HG02973 (cell line): Measurements from ENCODE around the gene RGSL1.

Source experiments
- ATAC-seq: cut with Tn5 transposase; IDR thresholded peaks from one replicate; pipeline ENCODE4 v1.9.1; 2021; ENCODE audit warnings: moderate library complexity; ENCODE audit not compliant: unreplicated experiment

RGSL1 gene

GRCh38 chr1:182587666-182588499 is 137.9 kb downstream of the RGSL1 start:
- no peak for ATAC-seq

- peak; percentile 79 for ATAC-seq
Measured at GRCh38 chr1:182588500-182589396, 138.8 kb downstream of the RGSL1 start, which contains the start of gene RNASEL. TSS of gene RNASEL (minus strand) at chr1:182589256. CDS start at chr1:182586806, 2,450 bp downstream.

- ATAC-seq, result no peak
Measured at GRCh38 chr1:182589520-182589919, 139.6 kb downstream of the RGSL1 start.

GRCh38 chr1:182589931-182590330 is 140.0 kb downstream of the RGSL1 start:
- no peak for ATAC-seq

- ATAC-seq, result no peak
Measured at GRCh38 chr1:182595641-182596240, 145.8 kb downstream of the RGSL1 start.

GRCh38 chr1:182596934-182597333 is 147.0 kb downstream of the RGSL1 start:
- ATAC-seq, result no peak

GRCh38 chr1:182598296-182598695 is 148.3 kb downstream of the RGSL1 start:
- no peak for ATAC-seq

GRCh38 chr1:182599339-182599738 is 149.4 kb downstream of the RGSL1 start:
- no peak for ATAC-seq

- ATAC-seq, result no peak
Measured at GRCh38 chr1:182600036-182600713, 150.2 kb downstream of the RGSL1 start.

GRCh38 chr1:182600745-182601415 is 150.9 kb downstream of the RGSL1 start:
- no peak for ATAC-seq

GRCh38 chr1:182601416-182601786 is 151.5 kb downstream of the RGSL1 start:
- ATAC-seq, result no peak

GRCh38 chr1:182601913-182602312 is 152.0 kb downstream of the RGSL1 start:
- ATAC-seq, result no peak

GRCh38 chr1:182602935-182603645 is 153.1 kb downstream of the RGSL1 start:
- ATAC-seq, result no peak

- ATAC-seq, result peak; percentile 4
Measured at GRCh38 chr1:182603646-182604174, 153.8 kb downstream of the RGSL1 start.

GRCh38 chr1:182604175-182605164 is 154.5 kb downstream of the RGSL1 start, which contains the start of gene RGS16:
TSS of gene RGS16 (minus strand) at chr1:182604389. CDS start at chr1:182604259, 130 bp downstream.
- ATAC-seq, result peak; percentile 84

GRCh38 chr1:182607566-182607965 is 157.6 kb downstream of the RGSL1 start:
- ATAC-seq, result no peak

GRCh38 chr1:182608236-182608635 is 158.3 kb downstream of the RGSL1 start:
- ATAC-seq, result no peak
